SU-DHL-6 (cell line): Measurements from ENCODE around the gene DLG1.

Experiments
- EZH2phosphoT487 ChIP-seq: fragments of 200-600 bp; sonication (generic), shearing (Covaris generic); conservative IDR thresholded peaks from 2 replicates; pipeline ENCODE4 v1.6.1; 2018; ENCODE audit warnings: mild to moderate bottlenecking, antibody characterized with exemption, low read length, moderate library complexity, mixed read lengths
- TF ChIP-seq, protein P1 (sequence below): fragments of 200-600 bp; sonication (generic); IDR thresholded peaks from one replicate; pipeline ENCODE4 v1.5.1; 2017; ENCODE audit warnings: antibody characterized with exemption, mild to moderate bottlenecking, low read length, moderate library complexity; ENCODE audit not compliant: insufficient read depth, poor library complexity, severe bottlenecking

DNA sequence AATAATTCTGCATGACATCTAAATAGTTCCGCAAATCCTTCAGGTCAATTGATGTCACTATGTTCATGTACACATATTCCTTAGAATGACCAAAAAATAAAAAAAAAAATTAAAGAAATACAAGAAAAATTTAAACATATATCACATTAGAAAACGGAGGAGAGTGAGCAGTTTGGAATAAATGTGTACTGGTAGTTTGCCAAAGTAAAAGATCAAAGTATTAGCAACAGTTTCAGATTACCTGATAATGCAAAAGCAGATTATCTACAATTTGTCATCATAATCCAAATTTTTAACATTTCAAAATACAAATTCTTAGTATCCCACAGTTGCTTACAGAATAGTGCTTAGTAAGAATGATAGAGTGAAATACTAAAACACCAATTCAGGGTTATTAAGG is 1.9 kb downstream of the DLG1 start:
- TF ChIP-seq, protein P1, sequence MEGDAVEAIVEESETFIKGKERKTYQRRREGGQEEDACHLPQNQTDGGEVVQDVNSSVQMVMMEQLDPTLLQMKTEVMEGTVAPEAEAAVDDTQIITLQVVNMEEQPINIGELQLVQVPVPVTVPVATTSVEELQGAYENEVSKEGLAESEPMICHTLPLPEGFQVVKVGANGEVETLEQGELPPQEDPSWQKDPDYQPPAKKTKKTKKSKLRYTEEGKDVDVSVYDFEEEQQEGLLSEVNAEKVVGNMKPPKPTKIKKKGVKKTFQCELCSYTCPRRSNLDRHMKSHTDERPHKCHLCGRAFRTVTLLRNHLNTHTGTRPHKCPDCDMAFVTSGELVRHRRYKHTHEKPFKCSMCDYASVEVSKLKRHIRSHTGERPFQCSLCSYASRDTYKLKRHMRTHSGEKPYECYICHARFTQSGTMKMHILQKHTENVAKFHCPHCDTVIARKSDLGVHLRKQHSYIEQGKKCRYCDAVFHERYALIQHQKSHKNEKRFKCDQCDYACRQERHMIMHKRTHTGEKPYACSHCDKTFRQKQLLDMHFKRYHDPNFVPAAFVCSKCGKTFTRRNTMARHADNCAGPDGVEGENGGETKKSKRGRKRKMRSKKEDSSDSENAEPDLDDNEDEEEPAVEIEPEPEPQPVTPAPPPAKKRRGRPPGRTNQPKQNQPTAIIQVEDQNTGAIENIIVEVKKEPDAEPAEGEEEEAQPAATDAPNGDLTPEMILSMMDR: no peak
- no peak for TF ChIP-seq EZH2phosphoT487
